Peyer's patch (tissue), 4 donors: Measurements from ENCODE around the gene FAM227A. TPM values are rescaled to one million over a fixed set of nuclear protein-coding genes. Genes with fewer than 3 reads are reported as not detected.

Source experiments
- DNase-seq, 3 donors: peaks; one replicate each; pipeline ENCODE4 v3.0.0-alpha.2; 2017 to 2019
- H3K27ac ChIP-seq, 4 donors: fragments of 200-600 bp; sonication (generic); one replicate each; pipeline ENCODE4 v1.5.1; 2016 to 2019
- H3K27me3 ChIP-seq, 2 donors: fragments of 200-600 bp; sonication (generic); one replicate each; pipeline ENCODE4 v1.5.1; 2019
- H3K36me3 ChIP-seq, 3 donors: fragments of 200-600 bp; sonication (generic); one replicate each; pipeline ENCODE4 v1.5.1; 2016 to 2019
- H3K4me1 ChIP-seq, 4 donors: fragments of 200-600 bp; sonication (generic); one replicate each; pipeline ENCODE4 v1.5.1; 2016 to 2019
- H3K4me3 ChIP-seq, 4 donors: fragments of 200-600 bp; sonication (generic); 1 replicate in 3 of 4; 2 replicates in 1 of 4; pipeline ENCODE4 v1.5.1; 2016 to 2019; ENCODE audit warnings: mild to moderate bottlenecking in 1 of 4
- H3K9me3 ChIP-seq, 4 donors: fragments of 200-600 bp; sonication (generic); one replicate each; pipeline ENCODE4 v1.5.1; 2016 to 2019; ENCODE audit warnings: mild to moderate bottlenecking in 1 of 4
- CTCF ChIP-seq, 6 experiments: fragments of 450-650 bp in 4 of 6; fragments of 200-600 bp in 2 of 6; sonication (generic) in 1 of 6; IDR thresholded peaks; one replicate each; pipeline ENCODE4 v1.5.1; 2017 to 2019; ENCODE audit warnings: antibody characterized with exemption in 6 of 6, mild to moderate bottlenecking in 3 of 6, moderate library complexity in 1 of 6
- POLR2A ChIP-seq, 2 donors: fragments of 450-650 bp; IDR thresholded peaks; one replicate each; pipeline ENCODE4 v1.5.1; 2017; ENCODE audit warnings: antibody characterized with exemption in 2 of 2, mild to moderate bottlenecking in 2 of 2, moderate library complexity in 2 of 2
- total RNA-seq, 4 donors: library from RNA; depleted of rRNA; stranded (reverse); fragments of >200 nt; gene quantifications; one replicate each; pipeline ENCODE4 v1.1.0, GENCODE V29; 2016

Gene FAM227A
- total RNA-seq, 4 donors from 2014 or later: 2.6 to 18.2 TPM; not detected in 2

GRCh38 chr22:38700270-38700788, 44.1 kb upstream of the FAM227A start:
- no peaks in the 10 kb centered on the region for H3K27me3 ChIP-seq
- H3K4me1 ChIP-seq: peaks cover 0 to 57% (median 6%) of the 10 kb centered on the region in 4 donors
- TF ChIP-seq POLR2A (IDR thresholded peaks at IDR 0.05): peak in 1 of 2 donors; percentile 40
- TF ChIP-seq CTCF (IDR thresholded peaks at IDR 0.05): no peak
- peak overlapping the region; percentile 68 to 97 (median 91) for H3K4me3 ChIP-seq
- H3K36me3 ChIP-seq: no peaks in the 10 kb centered on the region
- H3K27ac ChIP-seq: peak overlapping the region; percentile 92 to 100 (median 98)
- no peaks in the 10 kb centered on the region for H3K9me3 ChIP-seq
- DNase-seq: peak in 1 of 3 donors; percentile 90

DNA sequence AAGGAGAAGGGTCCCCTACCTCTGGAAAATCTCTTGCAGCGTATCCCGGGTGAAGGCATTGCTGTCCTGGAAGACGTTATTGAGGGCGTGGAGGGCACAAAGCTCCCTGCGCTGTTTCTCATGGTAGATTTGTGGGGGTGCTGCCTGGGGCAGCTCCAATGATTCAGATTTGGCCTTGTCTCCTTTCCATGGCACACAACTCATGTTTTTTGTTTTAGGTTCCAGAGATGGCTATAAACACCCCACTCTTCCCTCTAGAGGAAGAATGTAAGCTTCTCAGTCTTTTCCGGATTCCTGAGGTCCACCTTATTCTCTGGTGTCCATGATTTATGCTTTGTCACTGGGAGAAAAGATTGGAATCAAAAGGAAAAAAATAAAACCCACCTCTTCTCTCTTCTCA, 43.6 kb upstream of the FAM227A start:
- peak overlapping the region; percentile 68 to 97 (median 91) for H3K4me3 ChIP-seq
- H3K27me3 ChIP-seq: no peaks in the 10 kb centered on the region
- no peak for TF ChIP-seq POLR2A (IDR thresholded peaks at IDR 0.05)
- peak in 1 of 6 experiments; percentile 10 for TF ChIP-seq CTCF (IDR thresholded peaks at IDR 0.05)
- no peaks in the 10 kb centered on the region for H3K9me3 ChIP-seq
- H3K36me3 ChIP-seq: no peaks in the 10 kb centered on the region
- peak overlapping the region; percentile 92 to 100 (median 98) for H3K27ac ChIP-seq
- no peak for DNase-seq
- peaks cover 0 to 56% (median 6%) of the 10 kb centered on the region in 4 donors for H3K4me1 ChIP-seq

DNA sequence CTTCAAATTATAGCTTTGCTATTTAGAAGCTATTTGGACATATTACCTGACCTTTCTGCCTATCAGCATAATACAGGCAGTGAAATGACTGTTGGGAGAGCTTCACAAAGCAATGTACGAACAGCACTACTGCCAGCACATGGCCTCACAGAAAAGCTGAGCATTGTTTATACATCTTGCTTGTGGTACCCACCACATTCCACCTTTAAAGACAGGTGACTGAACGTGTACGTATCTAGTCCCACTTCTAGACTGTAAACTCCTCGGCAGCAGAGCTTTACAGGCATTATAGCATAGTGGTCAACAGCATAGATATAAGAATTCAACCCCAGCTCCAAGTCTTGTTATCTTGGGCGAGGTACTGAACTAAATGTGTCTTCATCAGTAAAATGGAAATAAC, 43.0 kb upstream of the FAM227A start:
- H3K27ac ChIP-seq: peak overlapping the region in 3 of 4 donors; percentile 92 to 100 (median 97)
- TF ChIP-seq CTCF (IDR thresholded peaks at IDR 0.05) (no peak), POLR2A (IDR thresholded peaks at IDR 0.05) (no peak)
- peak overlapping the region in 3 of 4 donors; percentile 68 to 92 (median 90) for H3K4me3 ChIP-seq
- peaks cover 0 to 57% (median 6%) of the 10 kb centered on the region in 4 donors for H3K4me1 ChIP-seq
- no peaks in the 10 kb centered on the region for H3K9me3 ChIP-seq
- no peaks in the 10 kb centered on the region for H3K27me3 ChIP-seq
- DNase-seq: no peak
- H3K36me3 ChIP-seq: no peaks in the 10 kb centered on the region

DNA sequence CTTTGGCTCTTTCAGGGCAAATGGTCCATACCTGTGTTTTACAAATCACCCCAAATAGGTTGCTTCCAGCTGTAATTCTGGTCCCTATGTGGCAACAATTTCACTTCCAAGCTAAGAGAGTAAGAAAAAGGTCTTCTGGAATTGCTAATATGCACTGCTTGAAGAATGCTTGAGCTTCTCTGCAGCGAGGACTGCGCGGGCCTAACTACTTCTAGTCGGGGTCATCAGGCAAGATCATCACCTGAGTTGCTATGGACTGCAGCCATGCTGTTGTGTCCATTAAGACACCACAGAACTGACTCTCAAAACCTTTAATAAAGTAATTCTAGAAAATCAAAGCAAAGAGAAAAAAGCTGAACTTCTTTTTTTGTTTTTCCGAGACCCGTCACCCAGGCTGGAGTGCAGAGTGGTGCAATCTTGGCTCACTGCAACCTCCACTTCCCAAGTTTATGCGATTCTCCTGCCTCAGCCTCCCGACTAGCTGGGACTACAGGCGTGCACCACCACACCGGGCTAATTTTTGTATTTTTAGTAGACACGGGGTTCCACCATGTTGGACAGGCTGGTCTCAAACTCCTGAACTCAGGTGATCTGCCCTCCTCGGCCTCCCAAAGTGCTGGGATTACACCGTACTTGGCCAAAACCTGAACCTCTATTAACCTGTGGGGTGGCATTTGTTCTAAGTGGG, 42.4 kb upstream of the FAM227A start:
- Histone ChIP-seq H3K4me1 (peaks cover 0 to 58% (median 6%) of the 10 kb centered on the region in 4 donors), H3K36me3 (no peaks in the 10 kb centered on the region), H3K27me3 (no peaks in the 10 kb centered on the region), H3K9me3 (no peaks in the 10 kb centered on the region), H3K27ac (peak overlapping the region in 2 of 4 donors; percentile 97 to 100), H3K4me3 (peak overlapping the region in 2 of 4 donors; percentile 68 to 90)
- DNase-seq: no peak
- no peak for TF ChIP-seq CTCF (IDR thresholded peaks at IDR 0.05)
- no peak for TF ChIP-seq POLR2A (IDR thresholded peaks at IDR 0.05)

GRCh38 chr22:38697425-38698089, 41.4 kb upstream of the FAM227A start:
- DNase-seq: peak in 1 of 3 donors; percentile 59
- Histone ChIP-seq H3K27me3 (no peaks in the 10 kb centered on the region), H3K4me3 (peak overlapping the region in 2 of 4 donors; percentile 68 to 90), H3K9me3 (no peaks in the 10 kb centered on the region), H3K4me1 (peaks cover 0 to 68% (median 6%) of the 10 kb centered on the region in 4 donors), H3K27ac (peak overlapping the region in 3 of 4 donors; percentile 75 to 100 (median 93)), H3K36me3 (no peaks in the 10 kb centered on the region)
- TF ChIP-seq POLR2A (IDR thresholded peaks at IDR 0.05) (peak in 1 of 2 donors; percentile 45), CTCF (IDR thresholded peaks at IDR 0.05) (no peak)
